Measurements from ENCODE around the gene LIN7A.

LIN7A gene

GRCh38 chr12:80838708-80839107 lies 99.0 kb downstream of the LIN7A start:
- no peak overlapping the region for H2BK15ac ChIP-seq (replicated peaks; ENCODE audit: low read depth)
- H3K4me2 ChIP-seq (ENCODE audit: low read length): no peak overlapping the region
- DNase-seq: peak; percentile 42
- no peak overlapping the region for H4K8ac ChIP-seq (ENCODE audit: low read depth, low read length)
- no peak overlapping the region for H3K4ac ChIP-seq (ENCODE audit: low read depth, low read length)
- H3K27me3 ChIP-seq (ENCODE audit: insufficient read depth, low read length, poor library complexity): no peaks in the 10 kb centered on the region
- peak overlapping the region; percentile 13 for H3K18ac ChIP-seq (ENCODE audit: low read length)
- H4K5ac ChIP-seq (ENCODE audit: low read length): no peak overlapping the region
- no peak overlapping the region for H3K56ac ChIP-seq (ENCODE audit: low read length)
- WGBS (ENCODE audit: extremely low coverage, insufficient coverage, low lambda C conversion rate): no CpG with 5 or more reads among the region's 1 CpG
- H3K36me3 ChIP-seq (ENCODE audit: control insufficient read depth, insufficient read depth, low read length): no peaks in the 10 kb centered on the region
- peaks cover 4% of the 10 kb centered on the region for H3K4me1 ChIP-seq (ENCODE audit: control insufficient read depth, low read depth, low read length)
- H2AK5ac ChIP-seq (ENCODE audit: low read length): no peak overlapping the region
- H2BK120ac ChIP-seq (ENCODE audit: low read depth, low read length): no peak overlapping the region
- H3K9ac ChIP-seq (ENCODE audit: low read length): no peak overlapping the region
- no peak overlapping the region for H3K23ac ChIP-seq (ENCODE audit: low read length)
- no peak overlapping the region for H3K27ac ChIP-seq (ENCODE audit: low read depth, low read length)
- H3K4me3 ChIP-seq (ENCODE audit: low read length): no peak overlapping the region
- H3K79me1 ChIP-seq (ENCODE audit: low read length): no peaks in the 10 kb centered on the region
- H3K79me2 ChIP-seq (ENCODE audit: control insufficient read depth, insufficient read depth, low read length): no peaks in the 10 kb centered on the region
- no peak overlapping the region for H2BK5ac ChIP-seq (ENCODE audit: low read length)

- Histone ChIP-seq H2BK120ac (ENCODE audit: low read depth, low read length) (no peak overlapping the region), H3K9ac (ENCODE audit: low read length) (no peak overlapping the region), H3K36me3 (ENCODE audit: control insufficient read depth, insufficient read depth, low read length) (no peaks in the 10 kb centered on the region), H2AK5ac (ENCODE audit: low read length) (no peak overlapping the region), H3K4me3 (ENCODE audit: low read length) (no peak overlapping the region), H4K8ac (ENCODE audit: low read depth, low read length) (no peak overlapping the region), H3K4me1 (ENCODE audit: control insufficient read depth, low read depth, low read length) (peaks cover 4% of the 10 kb centered on the region), H3K79me1 (ENCODE audit: low read length) (no peaks in the 10 kb centered on the region), H3K56ac (ENCODE audit: low read length) (no peak overlapping the region), H3K27ac (ENCODE audit: low read depth, low read length) (no peak overlapping the region), H4K5ac (ENCODE audit: low read length) (no peak overlapping the region), H3K4me2 (ENCODE audit: low read length) (no peak overlapping the region), H2BK15ac (replicated peaks; ENCODE audit: low read depth) (peak overlapping the region; percentile 42), H2BK5ac (ENCODE audit: low read length) (no peak overlapping the region), H3K23ac (ENCODE audit: low read length) (no peak overlapping the region), H3K79me2 (ENCODE audit: control insufficient read depth, insufficient read depth, low read length) (no peaks in the 10 kb centered on the region), H3K18ac (ENCODE audit: low read length) (no peak overlapping the region), H3K27me3 (ENCODE audit: insufficient read depth, low read length, poor library complexity) (no peaks in the 10 kb centered on the region), H3K4ac (ENCODE audit: low read depth, low read length) (no peak overlapping the region)
- WGBS (ENCODE audit: extremely low coverage, insufficient coverage, low lambda C conversion rate): no CpG with 5 or more reads among the region's 4 CpGs
- DNase-seq: peak; percentile 83
Measured at GRCh38 chr12:80838024-80838658, 99.6 kb downstream of the LIN7A start.

GRCh38 chr12:80837342-80837978 lies 100.3 kb downstream of the LIN7A start:
- Histone ChIP-seq H2BK15ac (replicated peaks; ENCODE audit: low read depth) (no peak overlapping the region), H3K4me3 (ENCODE audit: low read length) (no peak overlapping the region), H2AK5ac (ENCODE audit: low read length) (no peak overlapping the region), H3K27me3 (ENCODE audit: insufficient read depth, low read length, poor library complexity) (no peaks in the 10 kb centered on the region), H2BK120ac (ENCODE audit: low read depth, low read length) (no peak overlapping the region), H3K56ac (ENCODE audit: low read length) (no peak overlapping the region), H3K4ac (ENCODE audit: low read depth, low read length) (no peak overlapping the region), H2BK5ac (ENCODE audit: low read length) (no peak overlapping the region), H4K5ac (ENCODE audit: low read length) (no peak overlapping the region), H3K4me1 (ENCODE audit: control insufficient read depth, low read depth, low read length) (peaks cover 4% of the 10 kb centered on the region), H3K9ac (ENCODE audit: low read length) (no peak overlapping the region), H3K79me2 (ENCODE audit: control insufficient read depth, insufficient read depth, low read length) (no peaks in the 10 kb centered on the region), H3K36me3 (ENCODE audit: control insufficient read depth, insufficient read depth, low read length) (no peaks in the 10 kb centered on the region), H3K18ac (ENCODE audit: low read length) (no peak overlapping the region), H3K79me1 (ENCODE audit: low read length) (no peaks in the 10 kb centered on the region), H4K8ac (ENCODE audit: low read depth, low read length) (no peak overlapping the region), H3K23ac (ENCODE audit: low read length) (no peak overlapping the region), H3K27ac (ENCODE audit: low read depth, low read length) (no peak overlapping the region), H3K4me2 (ENCODE audit: low read length) (no peak overlapping the region)
- DNase-seq: peak; percentile 96
- no CpG with 5 or more reads among the region's 5 CpGs for WGBS (ENCODE audit: extremely low coverage, insufficient coverage, low lambda C conversion rate)

GRCh38 chr12:80834724-80835123 lies 103.0 kb downstream of the LIN7A start:
- Histone ChIP-seq H3K4me1 (ENCODE audit: control insufficient read depth, low read depth, low read length) (peaks cover 4% of the 10 kb centered on the region), H3K79me1 (ENCODE audit: low read length) (no peaks in the 10 kb centered on the region), H3K4me3 (ENCODE audit: low read length) (no peak overlapping the region), H2BK5ac (ENCODE audit: low read length) (no peak overlapping the region), H3K23ac (ENCODE audit: low read length) (no peak overlapping the region), H2AK5ac (ENCODE audit: low read length) (no peak overlapping the region), H3K18ac (ENCODE audit: low read length) (no peak overlapping the region), H2BK15ac (replicated peaks; ENCODE audit: low read depth) (no peak overlapping the region), H4K5ac (ENCODE audit: low read length) (no peak overlapping the region), H3K4ac (ENCODE audit: low read depth, low read length) (no peak overlapping the region), H3K4me2 (ENCODE audit: low read length) (no peak overlapping the region), H3K36me3 (ENCODE audit: control insufficient read depth, insufficient read depth, low read length) (no peaks in the 10 kb centered on the region), H4K8ac (ENCODE audit: low read depth, low read length) (no peak overlapping the region), H3K9ac (ENCODE audit: low read length) (no peak overlapping the region), H2BK120ac (ENCODE audit: low read depth, low read length) (no peak overlapping the region), H3K56ac (ENCODE audit: low read length) (no peak overlapping the region), H3K27me3 (ENCODE audit: insufficient read depth, low read length, poor library complexity) (no peaks in the 10 kb centered on the region), H3K27ac (ENCODE audit: low read depth, low read length) (no peak overlapping the region), H3K79me2 (ENCODE audit: control insufficient read depth, insufficient read depth, low read length) (no peaks in the 10 kb centered on the region)
- WGBS (ENCODE audit: extremely low coverage, insufficient coverage, low lambda C conversion rate): no CpG with 5 or more reads among the region's 1 CpG
- DNase-seq: no peak

GRCh38 chr12:80830533-80831088 lies 107.1 kb downstream of the LIN7A start:
- H2AK5ac ChIP-seq (ENCODE audit: low read length): no peak overlapping the region
- no peak overlapping the region for H4K5ac ChIP-seq (ENCODE audit: low read length)
- H3K56ac ChIP-seq (ENCODE audit: low read length): no peak overlapping the region
- WGBS (ENCODE audit: extremely low coverage, insufficient coverage, low lambda C conversion rate): no CpG with 5 or more reads among the region's 4 CpGs
- H3K4me1 ChIP-seq (ENCODE audit: control insufficient read depth, low read depth, low read length): no peaks in the 10 kb centered on the region
- H3K36me3 ChIP-seq (ENCODE audit: control insufficient read depth, insufficient read depth, low read length): no peaks in the 10 kb centered on the region
- no peak overlapping the region for H2BK120ac ChIP-seq (ENCODE audit: low read depth, low read length)
- H2BK15ac ChIP-seq (replicated peaks; ENCODE audit: low read depth): no peak overlapping the region
- H3K27me3 ChIP-seq (ENCODE audit: insufficient read depth, low read length, poor library complexity): no peaks in the 10 kb centered on the region
- H3K9ac ChIP-seq (ENCODE audit: low read length): no peak overlapping the region
- no peak overlapping the region for H3K18ac ChIP-seq (ENCODE audit: low read length)
- H3K79me2 ChIP-seq (ENCODE audit: control insufficient read depth, insufficient read depth, low read length): no peaks in the 10 kb centered on the region
- no peaks in the 10 kb centered on the region for H3K79me1 ChIP-seq (ENCODE audit: low read length)
- no peak overlapping the region for H3K23ac ChIP-seq (ENCODE audit: low read length)
- peak; percentile 25 for DNase-seq
- H3K4me3 ChIP-seq (ENCODE audit: low read length): no peak overlapping the region
- no peak overlapping the region for H3K27ac ChIP-seq (ENCODE audit: low read depth, low read length)
- H3K4ac ChIP-seq (ENCODE audit: low read depth, low read length): no peak overlapping the region
- no peak overlapping the region for H3K4me2 ChIP-seq (ENCODE audit: low read length)
- H2BK5ac ChIP-seq (ENCODE audit: low read length): no peak overlapping the region
- no peak overlapping the region for H4K8ac ChIP-seq (ENCODE audit: low read depth, low read length)

Data from mesendoderm (in vitro differentiated cells).